Measurements from ENCODE around the gene QSOX2. TPM values are rescaled to one million over a fixed set of nuclear protein-coding genes. Genes with fewer than 3 reads are reported as not detected.

The QSOX2 gene
- total RNA-seq, 1 donor from 2014 or later = 24.1 TPM

GRCh38 chr9:136265561-136266355 is 20.1 kb upstream of the QSOX2 start:
- H3K9me3 Mint-ChIP-seq (ENCODE audit: low read depth) = no peaks in the 10 kb centered on the region
- H3K27ac Mint-ChIP-seq = no peak overlapping the region
- TF ChIP-seq, protein P1, sequence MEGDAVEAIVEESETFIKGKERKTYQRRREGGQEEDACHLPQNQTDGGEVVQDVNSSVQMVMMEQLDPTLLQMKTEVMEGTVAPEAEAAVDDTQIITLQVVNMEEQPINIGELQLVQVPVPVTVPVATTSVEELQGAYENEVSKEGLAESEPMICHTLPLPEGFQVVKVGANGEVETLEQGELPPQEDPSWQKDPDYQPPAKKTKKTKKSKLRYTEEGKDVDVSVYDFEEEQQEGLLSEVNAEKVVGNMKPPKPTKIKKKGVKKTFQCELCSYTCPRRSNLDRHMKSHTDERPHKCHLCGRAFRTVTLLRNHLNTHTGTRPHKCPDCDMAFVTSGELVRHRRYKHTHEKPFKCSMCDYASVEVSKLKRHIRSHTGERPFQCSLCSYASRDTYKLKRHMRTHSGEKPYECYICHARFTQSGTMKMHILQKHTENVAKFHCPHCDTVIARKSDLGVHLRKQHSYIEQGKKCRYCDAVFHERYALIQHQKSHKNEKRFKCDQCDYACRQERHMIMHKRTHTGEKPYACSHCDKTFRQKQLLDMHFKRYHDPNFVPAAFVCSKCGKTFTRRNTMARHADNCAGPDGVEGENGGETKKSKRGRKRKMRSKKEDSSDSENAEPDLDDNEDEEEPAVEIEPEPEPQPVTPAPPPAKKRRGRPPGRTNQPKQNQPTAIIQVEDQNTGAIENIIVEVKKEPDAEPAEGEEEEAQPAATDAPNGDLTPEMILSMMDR (IDR thresholded peaks at IDR 0.05; ENCODE audit: unreplicated experiment) = no peak
- peaks cover 6% of the 10 kb centered on the region for H3K4me1 Mint-ChIP-seq (ENCODE audit: low read depth)
- H3K36me3 Mint-ChIP-seq (ENCODE audit: insufficient read depth) = no peaks in the 10 kb centered on the region
- no peak for DNase-seq (ENCODE audit: low spot score, unreplicated experiment)
- H3K4me3 Mint-ChIP-seq (ENCODE audit: low read depth) = no peak overlapping the region
- H3K27me3 Mint-ChIP-seq = peaks cover 14% of the 10 kb centered on the region

DNA sequence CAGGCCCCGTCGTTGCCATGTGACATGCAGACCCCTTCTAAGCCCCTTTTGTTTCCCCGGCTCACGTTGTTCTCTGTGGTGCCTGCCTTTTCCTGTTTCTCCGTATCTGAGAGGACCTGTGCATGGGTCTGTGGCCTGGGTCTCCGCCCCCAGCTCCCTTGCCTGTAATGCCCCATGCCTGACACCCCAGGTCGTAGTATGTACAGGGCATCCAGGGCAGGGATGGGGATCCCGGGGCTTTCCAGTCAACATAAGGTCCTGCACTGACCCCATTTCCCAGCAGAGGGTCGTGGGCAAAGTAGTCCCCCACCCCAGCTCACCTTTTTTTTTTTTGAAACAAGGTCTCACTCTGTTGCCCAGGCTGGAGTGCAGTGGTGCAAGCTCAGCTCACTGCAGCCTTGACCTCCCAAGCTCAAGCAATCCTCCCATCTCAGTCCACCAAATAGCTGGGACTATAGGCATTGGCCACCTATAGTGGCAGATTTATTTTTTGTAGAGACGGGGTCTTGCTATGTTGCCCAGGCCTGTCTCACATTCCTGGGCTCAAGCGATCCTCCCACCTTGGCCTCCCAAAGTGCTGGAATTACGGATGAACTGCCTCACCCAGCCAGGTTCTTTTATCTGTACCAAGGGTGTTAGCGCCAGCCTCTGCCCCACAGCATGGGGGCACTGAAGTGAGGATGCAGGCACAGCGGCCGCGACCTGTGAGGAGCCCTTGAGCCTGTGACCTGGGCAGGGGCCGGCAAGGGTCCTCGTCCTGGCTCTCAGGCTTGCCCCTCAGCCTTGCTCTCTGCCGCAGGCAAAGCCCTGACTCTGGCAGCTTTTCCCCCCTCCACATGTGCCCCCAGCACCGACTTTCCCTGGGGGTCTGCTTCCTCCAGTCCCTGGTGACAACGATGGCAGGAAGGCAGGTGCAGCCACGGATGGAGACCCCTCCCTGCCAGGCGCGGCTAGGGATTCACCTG is 19.1 kb upstream of the QSOX2 start:
- Mint-ChIP-seq H3K4me3 (ENCODE audit: low read depth) (no peak overlapping the region), H3K36me3 (ENCODE audit: insufficient read depth) (no peaks in the 10 kb centered on the region), H3K4me1 (ENCODE audit: low read depth) (peaks cover 6% of the 10 kb centered on the region), H3K27me3 (peaks cover 11% of the 10 kb centered on the region), H3K27ac (no peak overlapping the region), H3K9me3 (ENCODE audit: low read depth) (no peaks in the 10 kb centered on the region)
- DNase-seq (ENCODE audit: low spot score, unreplicated experiment) = no peak
- TF ChIP-seq, protein P1 (IDR thresholded peaks at IDR 0.05; ENCODE audit: unreplicated experiment) = no peak

GRCh38 chr9:136264031-136264430 is 18.4 kb upstream of the QSOX2 start:
- Mint-ChIP-seq H3K4me3 (ENCODE audit: low read depth) (no peak overlapping the region), H3K27me3 (peaks cover 8% of the 10 kb centered on the region), H3K9me3 (ENCODE audit: low read depth) (no peaks in the 10 kb centered on the region), H3K4me1 (ENCODE audit: low read depth) (peaks cover 6% of the 10 kb centered on the region), H3K27ac (no peak overlapping the region), H3K36me3 (ENCODE audit: insufficient read depth) (no peaks in the 10 kb centered on the region)
- TF ChIP-seq, protein P1 (IDR thresholded peaks at IDR 0.05; ENCODE audit: unreplicated experiment) = no peak
- DNase-seq (ENCODE audit: low spot score, unreplicated experiment) = no peak

GRCh38 chr9:136262671-136263178 is 17.1 kb upstream of the QSOX2 start:
- no peak overlapping the region for H3K4me3 Mint-ChIP-seq (ENCODE audit: low read depth)
- no peaks in the 10 kb centered on the region for H3K36me3 Mint-ChIP-seq (ENCODE audit: insufficient read depth)
- H3K9me3 Mint-ChIP-seq (ENCODE audit: low read depth) = no peaks in the 10 kb centered on the region
- TF ChIP-seq, protein P1 (IDR thresholded peaks at IDR 0.05; ENCODE audit: unreplicated experiment) = no peak
- no peaks in the 10 kb centered on the region for H3K4me1 Mint-ChIP-seq (ENCODE audit: low read depth)
- H3K27me3 Mint-ChIP-seq = peaks cover 4% of the 10 kb centered on the region
- no peak overlapping the region for H3K27ac Mint-ChIP-seq
- DNase-seq (ENCODE audit: low spot score, unreplicated experiment) = no peak

Data from progenitor cell of endocrine pancreas (in vitro differentiated cells).